GM12801 (cell line): ENCODE results near the gene TFB2M.

Source experiments
- TF ChIP-seq, protein P1 (sequence below): IDR thresholded peaks from one replicate; pipeline ENCODE4 v1.5.1; 2011; ENCODE audit warnings: control low read depth; ENCODE audit not compliant: insufficient read length; ENCODE audit errors: extremely low read depth

Gene TFB2M

DNA sequence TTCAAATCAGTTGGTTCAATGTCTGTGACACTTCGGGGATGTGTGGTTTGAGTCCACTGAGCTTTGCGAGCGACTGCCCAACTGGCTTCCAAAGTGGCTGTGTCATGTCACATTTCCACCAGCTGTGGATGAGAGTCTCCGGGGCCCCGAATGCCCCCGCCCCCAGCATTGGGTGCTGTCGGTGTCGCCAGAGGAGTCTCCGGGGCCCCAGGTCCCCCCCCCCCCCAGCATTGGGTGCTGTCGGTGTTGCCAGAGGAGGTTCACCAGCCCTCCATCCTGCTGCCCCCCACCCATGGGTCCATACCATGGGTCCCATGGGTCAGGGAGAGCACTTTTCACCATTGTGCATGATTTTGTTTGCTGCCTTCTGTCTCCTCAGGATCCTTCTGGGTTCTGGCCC is 49.9 kb downstream of the TFB2M start:
- TF ChIP-seq, protein P1, sequence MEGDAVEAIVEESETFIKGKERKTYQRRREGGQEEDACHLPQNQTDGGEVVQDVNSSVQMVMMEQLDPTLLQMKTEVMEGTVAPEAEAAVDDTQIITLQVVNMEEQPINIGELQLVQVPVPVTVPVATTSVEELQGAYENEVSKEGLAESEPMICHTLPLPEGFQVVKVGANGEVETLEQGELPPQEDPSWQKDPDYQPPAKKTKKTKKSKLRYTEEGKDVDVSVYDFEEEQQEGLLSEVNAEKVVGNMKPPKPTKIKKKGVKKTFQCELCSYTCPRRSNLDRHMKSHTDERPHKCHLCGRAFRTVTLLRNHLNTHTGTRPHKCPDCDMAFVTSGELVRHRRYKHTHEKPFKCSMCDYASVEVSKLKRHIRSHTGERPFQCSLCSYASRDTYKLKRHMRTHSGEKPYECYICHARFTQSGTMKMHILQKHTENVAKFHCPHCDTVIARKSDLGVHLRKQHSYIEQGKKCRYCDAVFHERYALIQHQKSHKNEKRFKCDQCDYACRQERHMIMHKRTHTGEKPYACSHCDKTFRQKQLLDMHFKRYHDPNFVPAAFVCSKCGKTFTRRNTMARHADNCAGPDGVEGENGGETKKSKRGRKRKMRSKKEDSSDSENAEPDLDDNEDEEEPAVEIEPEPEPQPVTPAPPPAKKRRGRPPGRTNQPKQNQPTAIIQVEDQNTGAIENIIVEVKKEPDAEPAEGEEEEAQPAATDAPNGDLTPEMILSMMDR = no peak

- TF ChIP-seq, protein P1 = no peak
These were observed 50.6 kb downstream of the TFB2M start for GRCh38 chr1:246515390-246516005.

- TF ChIP-seq, protein P1 = no peak
These were observed 52.3 kb downstream of the TFB2M start for GRCh38 chr1:246513619-246514343.

GRCh38 chr1:246513041-246513440 is 53.0 kb downstream of the TFB2M start:
- TF ChIP-seq, protein P1 = no peak

DNA sequence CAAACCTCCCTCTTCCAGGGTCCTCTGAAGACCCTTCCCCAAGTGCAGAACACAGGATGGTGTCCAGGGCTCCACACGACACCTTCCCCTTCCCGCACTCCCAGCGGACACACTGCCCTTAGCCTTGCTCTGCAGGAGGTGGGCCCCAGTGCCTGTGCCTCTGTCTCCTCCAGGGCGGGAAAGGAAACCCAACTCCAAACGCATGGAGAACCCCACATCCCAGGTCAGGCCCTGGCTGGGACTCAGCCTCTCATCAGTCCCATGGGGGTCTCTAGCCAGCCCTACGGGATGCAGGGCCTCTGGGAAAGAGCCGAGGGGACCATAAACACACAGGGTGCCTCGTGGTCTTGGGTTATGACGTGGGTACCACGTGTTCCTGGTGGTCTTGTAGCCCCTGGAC is 53.4 kb downstream of the TFB2M start:
- TF ChIP-seq, protein P1 = no peak

DNA sequence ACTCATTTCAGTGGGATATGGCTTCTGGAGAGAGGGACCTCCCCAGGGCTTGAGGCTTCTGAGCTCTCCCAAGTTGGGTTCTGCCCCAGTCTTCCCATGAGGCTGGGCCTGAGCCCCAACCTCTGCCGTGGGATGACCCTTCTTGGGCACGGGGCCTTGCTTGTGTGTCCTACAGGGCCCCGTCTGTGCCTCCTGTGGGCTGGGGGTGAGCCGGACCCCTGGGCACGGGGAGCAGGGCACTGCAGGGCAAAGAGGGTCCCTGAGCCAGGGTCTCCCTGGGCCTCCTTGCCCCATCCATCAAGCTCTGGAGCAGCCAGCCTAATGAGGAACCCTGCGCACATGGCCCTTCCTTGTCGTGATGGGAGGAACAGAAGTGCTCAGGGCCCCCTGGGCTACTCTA is 53.8 kb downstream of the TFB2M start:
- TF ChIP-seq, protein P1 = no peak

DNA sequence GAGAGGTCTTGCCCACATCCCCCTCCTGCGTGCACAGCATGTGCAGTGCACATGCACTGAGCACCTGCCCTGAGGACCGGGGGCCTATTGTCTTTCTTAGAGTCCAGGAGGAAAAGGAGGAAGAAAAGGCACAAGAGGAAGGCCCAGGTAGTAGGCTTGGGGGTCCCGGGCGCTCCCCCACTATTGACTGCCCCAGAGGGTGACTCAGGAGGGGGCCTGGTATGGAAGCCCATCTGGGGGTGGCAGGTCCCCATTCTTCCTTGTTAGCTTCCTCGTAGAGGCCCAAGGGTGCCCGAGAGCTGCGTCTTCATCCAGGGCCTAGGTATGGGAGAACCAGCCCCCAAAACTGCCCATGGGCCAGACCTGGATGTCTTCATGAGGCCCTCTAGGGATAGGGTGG is 54.9 kb downstream of the TFB2M start:
- TF ChIP-seq, protein P1 = no peak
